HFF-Myc (cell line): ENCODE data around the gene TRNT1.

Experiments
- DNase-seq: peaks from one replicate; pipeline ENCODE4 v3.0.0-alpha.2; 2011; ENCODE audit warnings: low read depth; ENCODE audit errors: extremely low read depth
- H3K4me3 ChIP-seq: replicated peaks from 2 replicates; pipeline ENCODE4 v1.5.1; 2011; ENCODE audit warnings: low read depth, mild to moderate bottlenecking, control low read depth, low read length
- CTCF ChIP-seq: IDR thresholded peaks from 2 replicates; pipeline ENCODE4 v1.5.1; 2012; ENCODE audit warnings: mild to moderate bottlenecking, low read depth, low read length, control low read depth; ENCODE audit errors: missing control alignments

Gene TRNT1

GRCh38 chr3:3102751-3103150, 24.0 kb upstream of the TRNT1 start:
- no peak for TF ChIP-seq CTCF
- no peak overlapping the region for H3K4me3 ChIP-seq
- DNase-seq: no peak

- DNase-seq: no peak
- TF ChIP-seq CTCF: no peak
- H3K4me3 ChIP-seq: no peak overlapping the region
These were observed 21.5 kb upstream of the TRNT1 start for GRCh38 chr3:3105246-3105645.

GRCh38 chr3:3105815-3106214, 20.9 kb upstream of the TRNT1 start:
- TF ChIP-seq CTCF: no peak
- no peak overlapping the region for H3K4me3 ChIP-seq
- DNase-seq: no peak

GRCh38 chr3:3107181-3107580, 19.6 kb upstream of the TRNT1 start:
- DNase-seq: no peak
- no peak overlapping the region for H3K4me3 ChIP-seq
- TF ChIP-seq CTCF: no peak

GRCh38 chr3:3107858-3108257, 18.9 kb upstream of the TRNT1 start:
- no peak for DNase-seq
- no peak for TF ChIP-seq CTCF
- H3K4me3 ChIP-seq: no peak overlapping the region

- no peak for DNase-seq
- TF ChIP-seq CTCF: no peak
- no peak overlapping the region for H3K4me3 ChIP-seq
These were observed 17.1 kb upstream of the TRNT1 start for GRCh38 chr3:3109407-3110298.

GRCh38 chr3:3110299-3110630, 16.5 kb upstream of the TRNT1 start, which contains the start of gene IL5RA:
Gene IL5RA, minus strand, starts transcription at chr3:3110374. Its CDS starts 5,390 bp downstream, at chr3:3104984.
- TF ChIP-seq CTCF: no peak
- DNase-seq: no peak
- H3K4me3 ChIP-seq: no peak within 1 kb of the TSS
